ENCODE measurements around the gene ERGIC2. TPM values are rescaled to one million over a fixed set of nuclear protein-coding genes. Genes with fewer than 3 reads are reported as not detected.

The ERGIC2 gene
- total RNA-seq, 1 donor from 2014 or later = 31.5 TPM

GRCh38 chr12:29334937-29335336, 46.0 kb downstream of the ERGIC2 start:
- Mint-ChIP-seq H3K27me3 (ENCODE audit: unreplicated experiment) (no peaks in the 10 kb centered on the region), H3K4me1 (ENCODE audit: low read depth, unreplicated experiment) (no peaks in the 10 kb centered on the region), H3K27ac (ENCODE audit: unreplicated experiment) (no peak overlapping the region), H3K36me3 (ENCODE audit: unreplicated experiment) (no peaks in the 10 kb centered on the region), H3K9me3 (ENCODE audit: unreplicated experiment) (no peaks in the 10 kb centered on the region), H3K4me3 (ENCODE audit: unreplicated experiment) (no peak overlapping the region)
- DNase-seq = no peak
- no peak for TF ChIP-seq CTCF (IDR thresholded peaks at IDR 0.05; ENCODE audit: partially characterized antibody, unreplicated experiment)

GRCh38 chr12:29333178-29333577, 47.8 kb downstream of the ERGIC2 start:
- Mint-ChIP-seq H3K9me3 (ENCODE audit: unreplicated experiment) (no peaks in the 10 kb centered on the region), H3K4me3 (ENCODE audit: unreplicated experiment) (no peak overlapping the region), H3K27me3 (ENCODE audit: unreplicated experiment) (no peaks in the 10 kb centered on the region), H3K36me3 (ENCODE audit: unreplicated experiment) (no peaks in the 10 kb centered on the region), H3K4me1 (ENCODE audit: low read depth, unreplicated experiment) (no peaks in the 10 kb centered on the region), H3K27ac (ENCODE audit: unreplicated experiment) (no peak overlapping the region)
- TF ChIP-seq CTCF (IDR thresholded peaks at IDR 0.05; ENCODE audit: partially characterized antibody, unreplicated experiment) = no peak
- no peak for DNase-seq

- Mint-ChIP-seq H3K36me3 (ENCODE audit: unreplicated experiment) (peaks cover 7% of the 10 kb centered on the region), H3K4me3 (ENCODE audit: unreplicated experiment) (no peak overlapping the region), H3K9me3 (ENCODE audit: unreplicated experiment) (peaks cover 1% of the 10 kb centered on the region), H3K27ac (ENCODE audit: unreplicated experiment) (no peak overlapping the region), H3K4me1 (ENCODE audit: low read depth, unreplicated experiment) (no peaks in the 10 kb centered on the region), H3K27me3 (ENCODE audit: unreplicated experiment) (no peaks in the 10 kb centered on the region)
- no peak for TF ChIP-seq CTCF (IDR thresholded peaks at IDR 0.05; ENCODE audit: partially characterized antibody, unreplicated experiment)
- no peak for DNase-seq
Measured at GRCh38 chr12:29329411-29329810, 51.6 kb downstream of the ERGIC2 start.

- no peaks in the 10 kb centered on the region for H3K4me1 Mint-ChIP-seq (ENCODE audit: low read depth, unreplicated experiment)
- H3K27ac Mint-ChIP-seq (ENCODE audit: unreplicated experiment) = no peak overlapping the region
- H3K27me3 Mint-ChIP-seq (ENCODE audit: unreplicated experiment) = peaks cover 1% of the 10 kb centered on the region
- TF ChIP-seq CTCF (IDR thresholded peaks at IDR 0.05; ENCODE audit: partially characterized antibody, unreplicated experiment) = no peak
- H3K9me3 Mint-ChIP-seq (ENCODE audit: unreplicated experiment) = peaks cover 7% of the 10 kb centered on the region
- H3K36me3 Mint-ChIP-seq (ENCODE audit: unreplicated experiment) = peaks cover 28% of the 10 kb centered on the region
- DNase-seq = no peak
- no peak overlapping the region for H3K4me3 Mint-ChIP-seq (ENCODE audit: unreplicated experiment)
Measured at GRCh38 chr12:29322157-29322556, 58.8 kb downstream of the ERGIC2 start.

- Mint-ChIP-seq H3K4me3 (ENCODE audit: unreplicated experiment) (no peak overlapping the region), H3K27me3 (ENCODE audit: unreplicated experiment) (peaks cover 1% of the 10 kb centered on the region), H3K27ac (ENCODE audit: unreplicated experiment) (no peak overlapping the region), H3K36me3 (ENCODE audit: unreplicated experiment) (peaks cover 25% of the 10 kb centered on the region), H3K9me3 (ENCODE audit: unreplicated experiment) (peaks cover 7% of the 10 kb centered on the region), H3K4me1 (ENCODE audit: low read depth, unreplicated experiment) (no peaks in the 10 kb centered on the region)
- DNase-seq = no peak
- TF ChIP-seq CTCF (IDR thresholded peaks at IDR 0.05; ENCODE audit: partially characterized antibody, unreplicated experiment) = no peak
Measured at GRCh38 chr12:29320295-29321085, 60.5 kb downstream of the ERGIC2 start.
